BJ (cell line): ENCODE data around the gene CALD1. TPM values are rescaled to one million over a fixed set of nuclear protein-coding genes. Genes with fewer than 3 reads are reported as not detected.
A peak's percentile ranks its signal among the peaks of the same experiment; 100 is the strongest.

Source experiments
- CTCF ChIA-PET: fragments of 350-600 bp; formaldehyde crosslinking; extraction: SDS; loops from one replicate; lab custom pipeline; 2021; ENCODE audit warnings: antibody characterized with exemption, inconsistent platforms; lab: Yijun Ruan, JAX
- POLR2A ChIA-PET: fragments of 300-600 bp; sonication (Branson Sonifier 250); formaldehyde crosslinking; extraction: SDS; loops from one replicate; lab custom pipeline; 2021; ENCODE audit warnings: antibody characterized with exemption; lab: Charles Lee
- DNase-seq: peaks from one replicate; pipeline ENCODE4 v3.0.0-alpha.2; 2011; ENCODE audit warnings: low read depth
- H3K27me3 ChIP-seq: 2 replicates; pipeline ENCODE4 v1.6.0; 2011; ENCODE audit warnings: low read length; ENCODE audit not compliant: control insufficient read depth, insufficient read depth
- H3K36me3 ChIP-seq: 2 replicates; pipeline ENCODE4 v1.5.1; 2011; ENCODE audit warnings: low read length; ENCODE audit not compliant: control insufficient read depth, insufficient read depth
- H3K4me3 ChIP-seq: 2 replicates; pipeline ENCODE4 v1.5.1; 2011; ENCODE audit warnings: low read depth, mild to moderate bottlenecking, control low read depth, low read length
- CTCF ChIP-seq: IDR thresholded peaks from 2 replicates; pipeline ENCODE4 v1.5.1; 2011; ENCODE audit warnings: low read depth, mild to moderate bottlenecking, control low read depth, inconsistent platforms, low read length, moderate library complexity; ENCODE audit not compliant: insufficient read depth
- polyA plus RNA-seq: library from polyadenylated mRNA; depleted of rRNA; stranded (reverse); fragments of >200 nt; gene quantifications from 2 replicates; pipeline ENCODE4 v1.2.3, GENCODE V29; 2011

CALD1 gene
- polyA plus RNA-seq, 1 experiment, result 1,629 TPM

- CTCF ChIA-PET, result interaction anchor here (1.1 kb wide), 1 partner anchor 22 kb away, joined by 5 read pairs; no protein-coding TSS in a partner anchor
- no peak for DNase-seq
- Histone ChIP-seq H3K27me3 (no peaks in the 10 kb centered on the region), H3K4me3 (no peak overlapping the region), H3K36me3 (no peaks in the 10 kb centered on the region)
- POLR2A ChIA-PET, result interaction anchor here (0.7 kb wide), 1 partner anchor 46 kb away, joined by 5 read pairs; no protein-coding TSS in a partner anchor
- TF ChIP-seq CTCF, result no peak
These were observed 46.7 kb upstream of the CALD1 start for GRCh38 chr7:134732728-134733127.

- TF ChIP-seq CTCF, result no peak
- CTCF ChIA-PET, result interaction anchor here (0.7 to 3.1 kb wide), 4 partner anchors 12 to 209 kb away, joined by 3 to 10 read pairs (median 6); no protein-coding TSS in a partner anchor
- no peaks in the 10 kb centered on the region for H3K36me3 ChIP-seq
- no peak for DNase-seq
- H3K4me3 ChIP-seq, result no peak overlapping the region
- POLR2A ChIA-PET, result interaction anchor here (0.6 kb wide), 1 partner anchor 28 kb away, joined by 3 read pairs; no protein-coding TSS in a partner anchor
- no peaks in the 10 kb centered on the region for H3K27me3 ChIP-seq
These were observed 43.1 kb upstream of the CALD1 start for GRCh38 chr7:134736381-134736780.

DNA sequence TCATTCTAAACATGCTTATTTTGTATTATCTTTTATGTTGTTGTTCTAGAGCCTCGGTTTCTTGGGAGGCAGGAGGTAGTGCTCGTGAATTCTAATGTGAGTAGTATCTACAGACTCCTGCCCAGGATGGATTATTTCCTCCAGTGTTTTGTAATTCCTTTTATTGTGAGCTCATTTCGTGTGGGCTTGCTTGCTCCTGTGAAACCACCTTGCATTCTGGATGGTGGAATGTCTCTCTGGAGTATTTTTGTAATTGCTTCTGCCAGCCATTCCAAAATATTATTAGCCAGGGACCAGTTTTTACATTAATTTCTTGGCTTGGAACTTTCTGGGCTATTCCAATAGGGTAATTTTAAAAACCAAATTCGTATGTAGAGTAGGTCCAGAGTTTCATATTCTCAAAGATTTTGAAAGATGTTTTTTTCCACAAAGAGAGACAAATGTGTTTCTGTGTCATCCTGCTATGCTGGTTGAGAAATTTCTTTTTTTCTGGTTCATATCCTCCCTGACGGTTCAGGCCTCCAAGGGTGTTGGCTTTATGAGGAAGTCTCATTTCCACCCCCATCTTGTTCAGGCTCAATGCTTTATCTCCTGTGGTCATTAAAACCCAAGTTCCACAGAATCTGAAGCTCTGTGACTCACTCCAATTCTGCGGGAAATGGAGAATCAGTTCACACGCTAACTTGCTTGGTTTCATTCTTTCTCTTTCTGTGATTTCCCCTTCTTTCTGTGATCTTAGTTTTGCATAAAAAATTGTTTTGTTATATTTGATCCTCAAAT is 41.7 kb upstream of the CALD1 start:
- peak; percentile 90 for DNase-seq
- no peak for TF ChIP-seq CTCF
- no peak overlapping the region for H3K4me3 ChIP-seq
- no peaks in the 10 kb centered on the region for H3K36me3 ChIP-seq
- H3K27me3 ChIP-seq, result no peaks in the 10 kb centered on the region
- ChIA-PET POLR2A (interaction anchor here (0.9 to 1.5 kb wide), 3 partner anchors 21 to 45 kb away, joined by 3 to 10 read pairs (median 3); no protein-coding TSS in a partner anchor), CTCF (interaction anchor here (0.6 to 3.1 kb wide), 5 partner anchors 12 to 48 kb away, joined by 3 to 10 read pairs (median 3); no protein-coding TSS in a partner anchor)

- Histone ChIP-seq H3K36me3 (no peaks in the 10 kb centered on the region), H3K27me3 (no peaks in the 10 kb centered on the region), H3K4me3 (no peak overlapping the region)
- no peak for TF ChIP-seq CTCF
- ChIA-PET CTCF (interaction anchor here (0.9 to 1.6 kb wide), 2 partner anchors 9 to 13 kb away, joined by 4 read pairs; no protein-coding TSS in a partner anchor), POLR2A (interaction anchor here (0.8 kb wide), 1 partner anchor 46 kb away, joined by 3 read pairs; no protein-coding TSS in a partner anchor)
- no peak for DNase-seq
These were observed 40.1 kb upstream of the CALD1 start for GRCh38 chr7:134739362-134739761.

DNA sequence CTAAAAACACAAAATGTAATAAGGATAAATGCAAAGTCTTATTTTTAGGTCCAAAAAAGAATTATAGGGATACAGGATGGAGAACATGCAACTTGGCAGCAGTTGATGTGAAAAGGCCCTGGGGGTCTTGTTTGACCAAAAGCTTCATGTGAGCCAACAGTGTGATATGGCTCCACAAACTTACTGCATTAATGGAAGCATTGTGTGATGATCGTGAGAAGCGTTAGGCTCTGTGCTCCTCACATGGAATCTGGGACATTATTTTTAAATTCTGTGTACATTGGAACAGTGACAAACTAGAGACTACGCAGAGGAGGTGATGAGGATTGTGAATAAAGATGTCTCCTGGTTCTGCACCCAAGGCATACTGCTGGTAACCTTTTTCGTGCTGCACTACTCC is 39.1 kb upstream of the CALD1 start:
- Histone ChIP-seq H3K36me3 (no peaks in the 10 kb centered on the region), H3K4me3 (no peak overlapping the region), H3K27me3 (no peaks in the 10 kb centered on the region)
- no peak for TF ChIP-seq CTCF
- POLR2A ChIA-PET, result no interaction called here
- CTCF ChIA-PET, result interaction anchor here (0.5 to 1.6 kb wide), 4 partner anchors 11 to 97 kb away, joined by 3 to 11 read pairs (median 4); no protein-coding TSS in a partner anchor
- no peak for DNase-seq
